Naive thymus-derived CD4-positive, alpha-beta T cell (primary cell): ENCODE data around the gene KRT84. TPM values are rescaled to one million over a fixed set of nuclear protein-coding genes. Genes with fewer than 3 reads are reported as not detected.

ENCODE experiments used
- ATAC-seq: fragments of 150-1000 bp; cut with Tn5 transposase; 2 replicates; pipeline ENCODE4 v1.10.0; 2021; ENCODE audit warnings: mild to moderate bottlenecking, moderate library complexity
- CTCF ChIA-PET: fragments of 350-600 bp; sonication (Branson Sonifier 250); formaldehyde crosslinking; loops from one replicate; lab custom pipeline; 2021; ENCODE audit warnings: antibody characterized with exemption; lab: Charles Lee
- POLR2A ChIA-PET: fragments of 350-600 bp; sonication (Branson Sonifier 250); formaldehyde crosslinking; loops from one replicate; lab custom pipeline; 2021; ENCODE audit warnings: antibody characterized with exemption, inconsistent platforms; lab: Charles Lee
- DNase-seq, 9 donors: peaks; one replicate each; pipeline versions ENCODE4 v3.0.0 to v3.0.0-alpha.2; 2020 to 2022; ENCODE audit warnings: mixed read lengths in 1 of 9
- H3K27ac ChIP-seq: one replicate; pipeline ENCODE4 v1.7.0; 2013; ENCODE audit warnings: mild to moderate bottlenecking, low read depth, low read length, moderate library complexity
- H3K27me3 ChIP-seq, 2 donors: one replicate each; pipeline ENCODE4 v1.7.0; 2013; ENCODE audit warnings: low read length in 2 of 2, mild to moderate bottlenecking in 2 of 2, moderate library complexity in 2 of 2; ENCODE audit not compliant: control insufficient read depth in 2 of 2, insufficient read depth in 2 of 2
- H3K36me3 ChIP-seq, 3 experiments: 1 replicate in 2 of 3; 2 replicates in 1 of 3; pipeline ENCODE4 v1.7.0; 2013; ENCODE audit warnings: low read length in 3 of 3, mild to moderate bottlenecking in 3 of 3, moderate library complexity in 1 of 3; ENCODE audit not compliant: insufficient read depth in 3 of 3, control insufficient read depth in 2 of 3
- H3K4me1 ChIP-seq, 2 donors: one replicate each; pipeline ENCODE4 v1.7.0; 2013; ENCODE audit warnings: low read length in 2 of 2, mild to moderate bottlenecking in 2 of 2, moderate library complexity in 1 of 2; ENCODE audit not compliant: control insufficient read depth in 2 of 2, insufficient read depth in 2 of 2
- H3K4me3 ChIP-seq: 2 replicates; pipeline ENCODE4 v1.7.0; 2013; ENCODE audit warnings: mild to moderate bottlenecking, low read length
- H3K9me3 ChIP-seq, 3 experiments: 1 replicate in 2 of 3; 2 replicates in 1 of 3; pipeline ENCODE4 v1.7.0; 2013; ENCODE audit warnings: low read length in 3 of 3; ENCODE audit not compliant: control insufficient read depth in 2 of 3
- H3K27ac Mint-ChIP-seq, 9 donors: one replicate each; pipeline ENCODE4 v1.8.0; 2020 to 2022; ENCODE audit warnings: mixed read lengths in 9 of 9, mild to moderate bottlenecking in 8 of 9, moderate library complexity in 5 of 9, inconsistent platforms in 2 of 9
- H3K27me3 Mint-ChIP-seq, 5 donors: one replicate each; pipeline ENCODE4 v1.8.0; 2021 to 2022; ENCODE audit warnings: mixed read lengths in 5 of 5, mild to moderate bottlenecking in 1 of 5
- H3K36me3 Mint-ChIP-seq, 5 donors: one replicate each; pipeline ENCODE4 v1.8.0; 2020 to 2022; ENCODE audit warnings: mixed read lengths in 5 of 5, mild to moderate bottlenecking in 3 of 5, inconsistent platforms in 1 of 5
- H3K4me1 Mint-ChIP-seq, 7 donors: one replicate each; pipeline ENCODE4 v1.8.0; 2020 to 2022; ENCODE audit warnings: mixed read lengths in 7 of 7, mild to moderate bottlenecking in 3 of 7, inconsistent platforms in 1 of 7
- H3K4me3 Mint-ChIP-seq, 10 donors: one replicate each; pipeline ENCODE4 v1.8.0; 2020 to 2022; ENCODE audit warnings: mild to moderate bottlenecking in 10 of 10, mixed read lengths in 10 of 10, moderate library complexity in 6 of 10, inconsistent platforms in 2 of 10
- H3K9me3 Mint-ChIP-seq, 11 donors: one replicate each; pipeline ENCODE4 v1.8.0; 2020 to 2022; ENCODE audit warnings: mixed read lengths in 11 of 11, mild to moderate bottlenecking in 4 of 11, inconsistent platforms in 1 of 11, moderate library complexity in 1 of 11
- intact Hi-C, 2 donors: fragments of 100-400 bp; cut with micrococcal nuclease; formaldehyde crosslinking; loops; one replicate each; pipeline ENCODE4 v1.15.1; 2023
- polyA plus RNA-seq, 2 donors: library from polyadenylated mRNA; unstranded; fragments of 300-500 nt; fragmentation: Illumina TruSeq; gene quantifications; one replicate each; pipeline ENCODE4 v1.2.3, GENCODE V29; 2021
- total RNA-seq, 6 experiments: library from RNA in 5 of 6; stranded (reverse) in 5 of 6; gene quantifications; 1 replicate in 5 of 6; 2 replicates in 1 of 6; pipeline ENCODE4 v1.2.3 and lab custom pipeline; 2021 to 2026

Gene KRT84
- total and polyA plus RNA-seq, 7 experiments from 2014 or later: not detected

GRCh38 chr12:52356031-52356761, 29.3 kb downstream of the KRT84 start:
- intact Hi-C loops: no loop called here
- Mint-ChIP-seq H3K27me3 (peaks cover 0 to 19% (median 4%) of the 10 kb centered on the region in 5 donors), H3K4me3 (no peak overlapping the region), H3K9me3 (peaks cover 0 to 3% (median 0%) of the 10 kb centered on the region in 11 donors), H3K36me3 (no peaks in the 10 kb centered on the region), H3K27ac (no peak overlapping the region), H3K4me1 (peaks cover 16 to 48% (median 42%) of the 10 kb centered on the region in 7 donors)
- CTCF ChIA-PET: no interaction called here
- peaks cover 23 to 29% of the 10 kb centered on the region in 2 donors for H3K4me1 ChIP-seq
- no peaks in the 10 kb centered on the region for H3K36me3 ChIP-seq
- H3K4me3 ChIP-seq: no peak overlapping the region
- H3K9me3 ChIP-seq: no peaks in the 10 kb centered on the region
- no peak for DNase-seq
- no peak for ATAC-seq
- no peaks in the 10 kb centered on the region for H3K27me3 ChIP-seq
- H3K27ac ChIP-seq: no peak overlapping the region
- POLR2A ChIA-PET: no interaction called here

GRCh38 chr12:52355176-52355575, 30.3 kb downstream of the KRT84 start:
- CTCF ChIA-PET: interaction anchor here (0.6 kb wide), 1 partner anchor 25 kb away, joined by 5 read pairs; no protein-coding TSS in a partner anchor

GRCh38 chr12:52354200-52354599, 31.3 kb downstream of the KRT84 start:
- Histone ChIP-seq H3K27ac (no peak overlapping the region), H3K9me3 (no peaks in the 10 kb centered on the region), H3K27me3 (no peaks in the 10 kb centered on the region), H3K4me1 (peaks cover 25 to 31% of the 10 kb centered on the region in 2 donors), H3K4me3 (no peak overlapping the region), H3K36me3 (no peaks in the 10 kb centered on the region)
- POLR2A ChIA-PET: no interaction called here
- intact Hi-C loops: no loop called here
- CTCF ChIA-PET: no interaction called here
- H3K4me1 Mint-ChIP-seq: peaks cover 12 to 45% (median 39%) of the 10 kb centered on the region in 7 donors
- H3K9me3 Mint-ChIP-seq: peaks cover 0 to 3% (median 0%) of the 10 kb centered on the region in 11 donors
- H3K4me3 Mint-ChIP-seq: no peak overlapping the region
- DNase-seq (no peak), ATAC-seq (no peak)
- no peak overlapping the region for H3K27ac Mint-ChIP-seq
- no peaks in the 10 kb centered on the region for H3K36me3 Mint-ChIP-seq
- H3K27me3 Mint-ChIP-seq: peaks cover 0 to 22% (median 4%) of the 10 kb centered on the region in 5 donors

More at GRCh38 chr12:52355176-52355575, 30.3 kb downstream of the KRT84 start:
- Histone ChIP-seq H3K27me3 (no peaks in the 10 kb centered on the region), H3K4me1 (peaks cover 29 to 33% of the 10 kb centered on the region in 2 donors), H3K4me3 (no peak overlapping the region), H3K36me3 (no peaks in the 10 kb centered on the region), H3K27ac (no peak overlapping the region), H3K9me3 (no peaks in the 10 kb centered on the region)
- no peaks in the 10 kb centered on the region for H3K36me3 Mint-ChIP-seq
- peaks cover 16 to 52% (median 47%) of the 10 kb centered on the region in 7 donors for H3K4me1 Mint-ChIP-seq
- H3K27me3 Mint-ChIP-seq: peaks cover 0 to 19% (median 4%) of the 10 kb centered on the region in 5 donors
- intact Hi-C loops: no loop called here
- H3K4me3 Mint-ChIP-seq: no peak overlapping the region
- no peak for ATAC-seq
- POLR2A ChIA-PET: no interaction called here
- DNase-seq: no peak
- peaks cover 0 to 3% (median 0%) of the 10 kb centered on the region in 11 donors for H3K9me3 Mint-ChIP-seq
- no peak overlapping the region for H3K27ac Mint-ChIP-seq

- H3K9me3 Mint-ChIP-seq: peaks cover 0 to 3% (median 0%) of the 10 kb centered on the region in 11 donors
- no peaks in the 10 kb centered on the region for H3K9me3 ChIP-seq
- ATAC-seq (no peak), DNase-seq (no peak)
- ChIA-PET POLR2A (no interaction called here), CTCF (no interaction called here)
- H3K4me1 ChIP-seq: peaks cover 21 to 26% of the 10 kb centered on the region in 2 donors
- no peaks in the 10 kb centered on the region for H3K36me3 ChIP-seq
- peaks cover 8 to 41% (median 34%) of the 10 kb centered on the region in 7 donors for H3K4me1 Mint-ChIP-seq
- no peak overlapping the region for H3K4me3 Mint-ChIP-seq
- H3K4me3 ChIP-seq: no peak overlapping the region
- no peak overlapping the region for H3K27ac Mint-ChIP-seq
- no peak overlapping the region for H3K27ac ChIP-seq
- H3K27me3 Mint-ChIP-seq: peaks cover 0 to 22% (median 4%) of the 10 kb centered on the region in 5 donors
- H3K36me3 Mint-ChIP-seq: no peaks in the 10 kb centered on the region
- intact Hi-C loops: no loop called here
- H3K27me3 ChIP-seq: no peaks in the 10 kb centered on the region
Observed at GRCh38 chr12:52353766-52354165, 31.7 kb downstream of the KRT84 start.

GRCh38 chr12:52352951-52353350, 32.5 kb downstream of the KRT84 start:
- peak overlapping the region in 1 of 9 donors; percentile 8 for H3K27ac Mint-ChIP-seq
- no peak overlapping the region for H3K4me3 ChIP-seq
- POLR2A ChIA-PET: no interaction called here

GRCh38 chr12:52351196-52352059, 34.0 kb downstream of the KRT84 start:
- Histone ChIP-seq H3K4me3 (no peak overlapping the region), H3K4me1 (peaks cover 13 to 19% of the 10 kb centered on the region in 2 donors), H3K27me3 (no peaks in the 10 kb centered on the region), H3K9me3 (no peaks in the 10 kb centered on the region), H3K36me3 (no peaks in the 10 kb centered on the region), H3K27ac (no peak overlapping the region)
- peaks cover 0 to 3% (median 0%) of the 10 kb centered on the region in 11 donors for H3K9me3 Mint-ChIP-seq
- ChIA-PET CTCF (interaction anchor here (0.6 to 1.5 kb wide), 9 partner anchors 11 to 629 kb away, joined by 3 to 5 read pairs (median 3); no protein-coding TSS in a partner anchor), POLR2A (interaction anchor here (1.9 kb wide), 1 partner anchor 10 kb away, joined by 4 read pairs; no protein-coding TSS in a partner anchor)
- H3K4me1 Mint-ChIP-seq: peaks cover 3 to 28% (median 26%) of the 10 kb centered on the region in 7 donors
- H3K36me3 Mint-ChIP-seq: no peaks in the 10 kb centered on the region
- ATAC-seq (peak; percentile 97), DNase-seq (peak in 8 of 9 donors; percentile 31 to 87 (median 74))
- H3K4me3 Mint-ChIP-seq: peak overlapping the region in 8 of 10 donors; percentile 11 to 62 (median 46)
- H3K27ac Mint-ChIP-seq: peak overlapping the region in 7 of 9 donors; percentile 2 to 78 (median 27)
- peaks cover 0 to 22% (median 4%) of the 10 kb centered on the region in 5 donors for H3K27me3 Mint-ChIP-seq
- intact Hi-C loops: loop anchor here in 1 of 2 donors (1.0 kb wide), 1 partner anchor 24 kb away; no protein-coding TSS in a partner anchor

More at GRCh38 chr12:52352951-52353350, 32.5 kb downstream of the KRT84 start:
- CTCF ChIA-PET: interaction anchor here (1.1 kb wide), 1 partner anchor 527 kb away, joined by 4 read pairs; no protein-coding TSS in a partner anchor
- Mint-ChIP-seq H3K27me3 (peaks cover 0 to 23% (median 4%) of the 10 kb centered on the region in 5 donors), H3K9me3 (peaks cover 0 to 3% (median 0%) of the 10 kb centered on the region in 11 donors), H3K4me1 (peaks cover 3 to 33% (median 28%) of the 10 kb centered on the region in 7 donors), H3K36me3 (no peaks in the 10 kb centered on the region), H3K4me3 (peak overlapping the region in 2 of 10 donors; percentile 7 to 8)
- Histone ChIP-seq H3K27me3 (no peaks in the 10 kb centered on the region), H3K4me1 (peaks cover 13 to 19% of the 10 kb centered on the region in 2 donors), H3K27ac (no peak overlapping the region), H3K9me3 (no peaks in the 10 kb centered on the region), H3K36me3 (no peaks in the 10 kb centered on the region)
- intact Hi-C loops: no loop called here
- ATAC-seq: no peak
- no peak for DNase-seq
